Left lung (tissue), 10 donors: Measurements from ENCODE around the gene HINT3. TPM values are rescaled to one million over a fixed set of nuclear protein-coding genes. Genes with fewer than 3 reads are reported as not detected.
"Not testable (repeated sequence)": the region's sequence is repeated elsewhere in the genome, so short reads cannot be mapped to it uniquely, and the experiment has no call there.

Experiments used
- ATAC-seq: fragments of 200-7000 bp; cut with Tn5 transposase; one replicate; pipeline ENCODE4 v1.9.1; 2020; ENCODE audit warnings: moderate library complexity
- DNase-seq, 4 donors: peaks; one replicate each; pipeline ENCODE4 v3.0.0-alpha.2; 2013 to 2020
- H3K27ac ChIP-seq, 2 donors: fragments of 200-600 bp; sonication (generic) in 1 of 2; one replicate each; pipeline versions ENCODE4 v1.5.0 to v1.8.0; 2020 to 2021
- H3K27me3 ChIP-seq, 2 donors: fragments of 200-600 bp; sonication (generic) in 1 of 2; one replicate each; pipeline versions ENCODE4 v1.5.0 to v1.8.0; 2020 to 2021
- H3K36me3 ChIP-seq, 2 donors: fragments of 200-600 bp; sonication (generic) in 1 of 2; one replicate each; pipeline versions ENCODE4 v1.5.0 to v1.8.0; 2020 to 2021
- H3K4me1 ChIP-seq, 2 donors: fragments of 200-600 bp; one replicate each; pipeline ENCODE4 v1.8.0; 2021
- H3K4me3 ChIP-seq, 2 donors: fragments of 200-600 bp; sonication (generic) in 1 of 2; one replicate each; pipeline versions ENCODE4 v1.5.0 to v1.8.0; 2020 to 2021; ENCODE audit warnings: mild to moderate bottlenecking in 1 of 2
- H3K9me3 ChIP-seq, 2 donors: fragments of 200-600 bp; sonication (generic) in 1 of 2; one replicate each; pipeline versions ENCODE4 v1.5.0 to v1.8.0; 2020 to 2021
- CTCF ChIP-seq, 2 donors: fragments of 200-600 bp; sonication (generic) in 1 of 2; IDR thresholded peaks; one replicate each; pipeline versions ENCODE4 v1.5.0 to v1.8.0; 2021; ENCODE audit warnings: antibody characterized with exemption in 2 of 2
- intact Hi-C, 2 donors: fragments of 100-400 bp; cut with DNase I; formaldehyde crosslinking; loops; one replicate each; pipeline versions ENCODE4 v1.11.2 to v1.14.2; 2022
- polyA plus RNA-seq, 6 donors: library from polyadenylated mRNA; unstranded; fragments of 120-200 nt; gene quantifications; one replicate each; pipeline ENCODE4 v1.2.1, GENCODE V29; 2013; ENCODE audit not compliant: insufficient read length in 6 of 6
- total RNA-seq, 2 donors: library from RNA; stranded (reverse); fragmentation: NEBNext Ultra II Directional; extraction: Animal tissue kit (Norgen Biotek cat#: 25700); gene quantifications; one replicate each; pipeline ENCODE4 v1.2.1, GENCODE V29; 2021
- donor health status: DM: no; HTN: yes; CAD: no.
- donor health status: DM: no; HTN: no; CAD: no.

Gene HINT3
- total and polyA plus RNA-seq, 8 donors = 18.3 to 29.7 (median 23.9) TPM

GRCh38 chr6:125970760-125971159 lies 14.2 kb downstream of the HINT3 start:
- Histone ChIP-seq H3K4me1 (peaks cover 0 to 3% of the 10 kb centered on the region in 2 donors), H3K27me3 (no peaks in the 10 kb centered on the region), H3K9me3 (no peaks in the 10 kb centered on the region), H3K27ac (no peak overlapping the region), H3K4me3 (no peak overlapping the region), H3K36me3 (peaks cover 0 to 33% of the 10 kb centered on the region in 2 donors)
- no peak for ATAC-seq
- no peak for DNase-seq
- intact Hi-C loops = loop anchor here in 1 of 2 donors (5.0 to 10.0 kb wide), 2 partner anchors 116 to 188 kb away; no protein-coding TSS in a partner anchor
- TF ChIP-seq CTCF (IDR thresholded peaks at IDR 0.05) = no peak

- not testable (repeated sequence) for DNase-seq, H3K9me3 ChIP-seq, H3K4me3 ChIP-seq, H3K27ac ChIP-seq, H3K27me3 ChIP-seq, H3K4me1 ChIP-seq, ATAC-seq
- peaks cover 0 to 33% of the 10 kb centered on the region in 2 donors for H3K36me3 ChIP-seq
- intact Hi-C loops = loop anchor here in 1 of 2 donors (5.0 to 10.0 kb wide), 2 partner anchors 118 to 190 kb away; no protein-coding TSS in a partner anchor
Observed at GRCh38 chr6:125972478-125972877, 15.9 kb downstream of the HINT3 start.

GRCh38 chr6:125974214-125974866 lies 17.8 kb downstream of the HINT3 start:
- H3K4me3 ChIP-seq = no peak overlapping the region
- H3K27me3 ChIP-seq = no peaks in the 10 kb centered on the region
- intact Hi-C loops = loop anchor here in 1 of 2 donors (5.0 to 10.0 kb wide), 2 partner anchors 120 to 192 kb away; no protein-coding TSS in a partner anchor
- H3K4me1 ChIP-seq = peaks cover 0 to 3% of the 10 kb centered on the region in 2 donors
- peaks cover 0 to 24% of the 10 kb centered on the region in 2 donors for H3K36me3 ChIP-seq
- DNase-seq (peak in 1 of 4 donors; percentile 46), ATAC-seq (peak; percentile 80)
- H3K27ac ChIP-seq = no peak overlapping the region
- TF ChIP-seq CTCF (IDR thresholded peaks at IDR 0.05) = peak; percentile 48 to 49
- no peaks in the 10 kb centered on the region for H3K9me3 ChIP-seq

GRCh38 chr6:125979101-125979500 lies 22.5 kb downstream of the HINT3 start:
- H3K27ac ChIP-seq = no peak overlapping the region
- no peaks in the 10 kb centered on the region for H3K27me3 ChIP-seq
- no peak overlapping the region for H3K4me3 ChIP-seq
- peaks cover 0 to 25% of the 10 kb centered on the region in 2 donors for H3K36me3 ChIP-seq
- no peaks in the 10 kb centered on the region for H3K9me3 ChIP-seq
- peaks cover 0 to 3% of the 10 kb centered on the region in 2 donors for H3K4me1 ChIP-seq
- intact Hi-C loops = loop anchor here in 1 of 2 donors (10.0 kb wide), 1 partner anchor 124 kb away; no protein-coding TSS in a partner anchor
- ATAC-seq (no peak), DNase-seq (no peak)
- no peak for TF ChIP-seq CTCF (IDR thresholded peaks at IDR 0.05)

- no peaks in the 10 kb centered on the region for H3K27me3 ChIP-seq
- no peak overlapping the region for H3K27ac ChIP-seq
- H3K36me3 ChIP-seq = peaks cover 0 to 9% of the 10 kb centered on the region in 2 donors
- no peaks in the 10 kb centered on the region for H3K9me3 ChIP-seq
- intact Hi-C loops = no loop called here
- ATAC-seq = no peak
- DNase-seq = no peak
- peaks cover 0 to 12% of the 10 kb centered on the region in 2 donors for H3K4me1 ChIP-seq
- no peak overlapping the region for H3K4me3 ChIP-seq
- TF ChIP-seq CTCF (IDR thresholded peaks at IDR 0.05) = no peak
Observed at GRCh38 chr6:125981571-125982185, 25.1 kb downstream of the HINT3 start.
